SK-N-MC (cell line): Measurements from ENCODE around the gene OR51B4.

Experiments
- EZH2 ChIP-seq: fragments of 200-600 bp; sonication (generic); IDR thresholded peaks from one replicate; pipeline ENCODE4 v1.6.1; 2017; ENCODE audit warnings: antibody characterized with exemption
- FOXP2 ChIP-seq: optimal IDR thresholded peaks from 2 replicates; pipeline ENCODE3; 2011; ENCODE audit warnings: mild to moderate bottlenecking, moderate library complexity; ENCODE audit not compliant: insufficient read depth; ENCODE audit errors: extremely low read length, control extremely low read depth
- POLR2AphosphoS5 ChIP-seq: IDR thresholded peaks from 2 replicates; pipeline ENCODE4 v1.6.1; 2012; ENCODE audit warnings: mild to moderate bottlenecking, low read depth, low read length, borderline replicate concordance

DNA sequence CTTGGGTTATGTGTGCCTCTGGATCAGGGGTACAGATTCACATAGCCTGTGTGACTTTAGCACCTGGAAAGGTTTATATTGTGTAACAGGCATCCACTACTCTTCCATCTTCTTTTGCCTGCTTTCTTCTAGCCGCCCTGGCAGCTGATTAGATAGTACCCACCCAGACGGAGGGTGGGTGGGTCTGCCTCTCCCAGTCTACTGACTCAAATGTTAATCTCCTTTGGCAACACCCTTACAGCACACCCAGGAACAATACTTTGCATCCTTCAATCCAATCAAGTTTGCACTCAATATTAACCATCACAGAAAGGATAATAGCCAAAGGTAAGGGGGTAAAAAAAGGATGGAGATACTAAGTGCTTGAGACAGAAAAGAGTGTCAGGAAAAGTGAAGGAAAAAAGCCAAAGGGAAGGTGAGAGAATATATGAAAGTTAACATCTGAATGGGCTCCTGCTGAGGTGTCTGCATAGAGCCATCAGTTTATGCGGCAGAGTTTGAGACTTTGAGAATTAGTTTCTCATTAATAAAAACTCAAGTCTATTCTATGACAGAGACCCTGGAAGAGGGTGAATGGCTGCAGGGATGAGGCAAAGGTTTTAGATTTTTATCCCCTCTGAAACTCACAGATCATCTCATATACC is 46.9 kb upstream of the OR51B4 start:
- no peak for TF ChIP-seq EZH2
- no peak for TF ChIP-seq POLR2AphosphoS5
- no peak for TF ChIP-seq FOXP2
